ENCODE data around the gene HERPUD2. TPM values are rescaled to one million over a fixed set of nuclear protein-coding genes. Genes with fewer than 3 reads are reported as not detected.
A peak's percentile ranks its signal among the peaks of the same experiment; 100 is the strongest.

HERPUD2 gene
- total and polyA plus RNA-seq, 2 donors (not counting 1 experiment from before 2014, with no cell fraction given): 58.8 to 62.2 TPM

GRCh38 chr7:35685781-35686180 lies 9.2 kb downstream of the HERPUD2 start:
- DNase-seq: no peak
- no peak overlapping the region for H3K4me3 Mint-ChIP-seq
- peaks cover 9 to 30% of the 10 kb centered on the region in 2 donors for H3K4me1 ChIP-seq (ENCODE audit: control insufficient read depth in 2 of 2, insufficient read depth in 2 of 2, low read length in 2 of 2)
- WGBS (ENCODE audit: insufficient coverage): 80% methylated on average over 1 of the region's 5 CpGs
- H3K79me2 ChIP-seq (ENCODE audit: control insufficient read depth, insufficient read depth, low read length): peaks cover 93% of the 10 kb centered on the region
- peaks cover 0 to 10% of the 10 kb centered on the region in 2 experiments for H3K36me3 ChIP-seq (replicated peaks in 1 of 2; ENCODE audit: control extremely low read depth in 1 of 2, control insufficient read depth in 1 of 2, extremely low read depth in 1 of 2, insufficient read depth in 2 of 2, low read length in 1 of 2)
- H3K27me3 ChIP-seq (replicated peaks in 1 of 4; ENCODE audit: control extremely low read depth in 1 of 4, control insufficient read depth in 3 of 4, insufficient read depth in 4 of 4, low read length in 3 of 4): no peaks in the 10 kb centered on the region
- ATAC-seq (ENCODE audit: low read depth): no peak
- no peak overlapping the region for H3K4me3 ChIP-seq (ENCODE audit: control extremely low read depth in 1 of 5, extremely low read depth in 1 of 5, insufficient read depth in 1 of 5, low read depth in 2 of 5, low read length in 4 of 5)
- peaks cover 48% of the 10 kb centered on the region for H4K20me1 ChIP-seq (ENCODE audit: control insufficient read depth, insufficient read depth, low read length, poor library complexity, severe bottlenecking)
- no peaks in the 10 kb centered on the region for H3K9me3 ChIP-seq (ENCODE audit: control extremely low read depth in 1 of 3, control insufficient read depth in 2 of 3, insufficient read depth in 1 of 3, low read length in 2 of 3)
- H3K27me3 Mint-ChIP-seq: no peaks in the 10 kb centered on the region
- no peaks in the 10 kb centered on the region for H3K9me3 Mint-ChIP-seq (ENCODE audit: insufficient read depth)
- peaks cover 63% of the 10 kb centered on the region for H3K4me1 Mint-ChIP-seq
- ChIA-PET CTCF (interaction anchor here (0.6 to 1.0 kb wide), 4 partner anchors 16 to 68 kb away, joined by 3 read pairs; no protein-coding TSS in a partner anchor), POLR2A (no interaction called here)
- no peak overlapping the region for H3K27ac Mint-ChIP-seq
- H3K4me2 ChIP-seq (replicated peaks; ENCODE audit: low read depth, low read length, poor library complexity, severe bottlenecking): no peak overlapping the region
- intact Hi-C loops (cut with micrococcal nuclease): no loop called here
- H2AFZ ChIP-seq (ENCODE audit: insufficient read depth, low read depth, low read length, poor library complexity, severe bottlenecking): no peak overlapping the region
- TF ChIP-seq EZH2 (IDR thresholded peaks at IDR 0.05; ENCODE audit: borderline replicate concordance, insufficient read depth, low read depth, low read length, poor library complexity, severe bottlenecking): no peak
- no peak for TF ChIP-seq CTCF (IDR thresholded peaks at IDR 0.05)
- no peak overlapping the region for H3K27ac ChIP-seq (ENCODE audit: low read length in 2 of 2)
- H3K9ac ChIP-seq (ENCODE audit: low read length): no peak overlapping the region

- Histone ChIP-seq H2AFZ (ENCODE audit: insufficient read depth, low read depth, low read length, poor library complexity, severe bottlenecking) (no peak overlapping the region), H3K79me2 (ENCODE audit: control insufficient read depth, insufficient read depth, low read length) (peaks cover 92% of the 10 kb centered on the region), H4K20me1 (ENCODE audit: control insufficient read depth, insufficient read depth, low read length, poor library complexity, severe bottlenecking) (peaks cover 53% of the 10 kb centered on the region), H3K9me3 (ENCODE audit: control extremely low read depth in 1 of 3, control insufficient read depth in 2 of 3, insufficient read depth in 1 of 3, low read length in 2 of 3) (no peaks in the 10 kb centered on the region), H3K9ac (ENCODE audit: low read length) (no peak overlapping the region), H3K27me3 (replicated peaks in 1 of 4; ENCODE audit: control extremely low read depth in 1 of 4, control insufficient read depth in 3 of 4, insufficient read depth in 4 of 4, low read length in 3 of 4) (no peaks in the 10 kb centered on the region), H3K4me3 (ENCODE audit: control extremely low read depth in 1 of 5, extremely low read depth in 1 of 5, insufficient read depth in 1 of 5, low read depth in 2 of 5, low read length in 4 of 5) (no peak overlapping the region), H3K36me3 (replicated peaks in 1 of 2; ENCODE audit: control extremely low read depth in 1 of 2, control insufficient read depth in 1 of 2, extremely low read depth in 1 of 2, insufficient read depth in 2 of 2, low read length in 1 of 2) (peaks cover 0 to 5% of the 10 kb centered on the region in 2 experiments), H3K27ac (ENCODE audit: low read length in 2 of 2) (no peak overlapping the region), H3K4me1 (ENCODE audit: control insufficient read depth in 2 of 2, insufficient read depth in 2 of 2, low read length in 2 of 2) (peaks cover 5 to 9% of the 10 kb centered on the region in 2 donors), H3K4me2 (replicated peaks; ENCODE audit: low read depth, low read length, poor library complexity, severe bottlenecking) (peak overlapping the region; percentile 1)
- no peak overlapping the region for H3K27ac Mint-ChIP-seq
- intact Hi-C loops (cut with micrococcal nuclease): no loop called here
- no CpG with 5 or more reads among the region's 1 CpG for WGBS (ENCODE audit: insufficient coverage)
- no peaks in the 10 kb centered on the region for H3K27me3 Mint-ChIP-seq
- CTCF ChIA-PET: no interaction called here
- peaks cover 47% of the 10 kb centered on the region for H3K4me1 Mint-ChIP-seq
- TF ChIP-seq EZH2 (IDR thresholded peaks at IDR 0.05; ENCODE audit: borderline replicate concordance, insufficient read depth, low read depth, low read length, poor library complexity, severe bottlenecking): no peak
- no peak for TF ChIP-seq CTCF (IDR thresholded peaks at IDR 0.05)
- POLR2A ChIA-PET: no interaction called here
- no peak overlapping the region for H3K4me3 Mint-ChIP-seq
- DNase-seq (peak; percentile 20), ATAC-seq (ENCODE audit: low read depth) (no peak)
- no peaks in the 10 kb centered on the region for H3K9me3 Mint-ChIP-seq (ENCODE audit: insufficient read depth)
These were observed 13.5 kb downstream of the HERPUD2 start for GRCh38 chr7:35681231-35682029.
